ENCODE measurements around the gene MYBPC2.

- TF ChIP-seq, protein P1, sequence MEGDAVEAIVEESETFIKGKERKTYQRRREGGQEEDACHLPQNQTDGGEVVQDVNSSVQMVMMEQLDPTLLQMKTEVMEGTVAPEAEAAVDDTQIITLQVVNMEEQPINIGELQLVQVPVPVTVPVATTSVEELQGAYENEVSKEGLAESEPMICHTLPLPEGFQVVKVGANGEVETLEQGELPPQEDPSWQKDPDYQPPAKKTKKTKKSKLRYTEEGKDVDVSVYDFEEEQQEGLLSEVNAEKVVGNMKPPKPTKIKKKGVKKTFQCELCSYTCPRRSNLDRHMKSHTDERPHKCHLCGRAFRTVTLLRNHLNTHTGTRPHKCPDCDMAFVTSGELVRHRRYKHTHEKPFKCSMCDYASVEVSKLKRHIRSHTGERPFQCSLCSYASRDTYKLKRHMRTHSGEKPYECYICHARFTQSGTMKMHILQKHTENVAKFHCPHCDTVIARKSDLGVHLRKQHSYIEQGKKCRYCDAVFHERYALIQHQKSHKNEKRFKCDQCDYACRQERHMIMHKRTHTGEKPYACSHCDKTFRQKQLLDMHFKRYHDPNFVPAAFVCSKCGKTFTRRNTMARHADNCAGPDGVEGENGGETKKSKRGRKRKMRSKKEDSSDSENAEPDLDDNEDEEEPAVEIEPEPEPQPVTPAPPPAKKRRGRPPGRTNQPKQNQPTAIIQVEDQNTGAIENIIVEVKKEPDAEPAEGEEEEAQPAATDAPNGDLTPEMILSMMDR (IDR thresholded peaks at IDR 0.05) = no peak
- TF ChIP-seq POLR2A (IDR thresholded peaks at IDR 0.05) (no peak), POLR2AphosphoS5 (IDR thresholded peaks at IDR 0.05) (no peak)
These were observed 16.4 kb upstream of the MYBPC2 start for GRCh38 chr19:50416034-50416977.

Data from sigmoid colon (tissue), 4 donors.